ENCODE measurements around the gene STAT4.
A peak's percentile ranks its signal among the peaks of the same experiment; 100 is the strongest.

Gene STAT4

GRCh38 chr2:190981333-190981732 is 169.5 kb downstream of the STAT4 start:
- in situ Hi-C loops (cut with HindIII; ENCODE audit: low sequenced_read_pairs), result no loop called here
- no peak overlapping the region for H3K4me3 ChIP-seq (ENCODE audit: low read depth, low read length)
- DNase-seq (ENCODE audit: low read depth, low spot score), result no peak
- TF ChIP-seq CTCF (IDR thresholded peaks at IDR 0.05; ENCODE audit: low read depth, low read length), result no peak

GRCh38 chr2:190980630-190981209 is 170.1 kb downstream of the STAT4 start:
- in situ Hi-C loops (cut with HindIII; ENCODE audit: low sequenced_read_pairs), result no loop called here
- DNase-seq (ENCODE audit: low read depth, low spot score), result no peak
- no peak overlapping the region for H3K4me3 ChIP-seq (ENCODE audit: low read depth, low read length)
- no peak for TF ChIP-seq CTCF (IDR thresholded peaks at IDR 0.05; ENCODE audit: low read depth, low read length)

GRCh38 chr2:190979906-190980629 is 170.7 kb downstream of the STAT4 start:
- no peak for TF ChIP-seq CTCF (IDR thresholded peaks at IDR 0.05; ENCODE audit: low read depth, low read length)
- peak; percentile 95 for DNase-seq (ENCODE audit: low read depth, low spot score)
- in situ Hi-C loops (cut with HindIII; ENCODE audit: low sequenced_read_pairs), result no loop called here
- no peak overlapping the region for H3K4me3 ChIP-seq (ENCODE audit: low read depth, low read length)

All from astrocyte of the spinal cord (primary cell).